ENCODE data around the gene ARL11. TPM values are rescaled to one million over a fixed set of nuclear protein-coding genes. Genes with fewer than 3 reads are reported as not detected.
"Not testable (repeated sequence)": the region's sequence is repeated elsewhere in the genome, so short reads cannot be mapped to it uniquely, and the experiment has no call there.

The ARL11 gene
- total RNA-seq, 1 donor from 2014 or later = not detected

GRCh38 chr13:49586717-49587116 lies 41.6 kb upstream of the ARL11 start:
- no peaks in the 10 kb centered on the region for H3K36me3 ChIP-seq (ENCODE audit: control insufficient read depth, insufficient read depth, low read length)
- H3K27me3 ChIP-seq (ENCODE audit: control insufficient read depth, insufficient read depth, low read length) = no peaks in the 10 kb centered on the region
- no peak for TF ChIP-seq CTCF (IDR thresholded peaks at IDR 0.05; ENCODE audit: insufficient read depth, low read length, poor library complexity, severe bottlenecking)
- no peak for DNase-seq (ENCODE audit: low read depth)
- H3K4me3 ChIP-seq (ENCODE audit: low read depth, low read length) = no peak overlapping the region

GRCh38 chr13:49587311-49587847 lies 40.9 kb upstream of the ARL11 start:
- Histone ChIP-seq H3K36me3 (ENCODE audit: control insufficient read depth, insufficient read depth, low read length) (no peaks in the 10 kb centered on the region), H3K27me3 (ENCODE audit: control insufficient read depth, insufficient read depth, low read length) (no peaks in the 10 kb centered on the region), H3K4me3 (ENCODE audit: low read depth, low read length) (no peak overlapping the region)
- DNase-seq (ENCODE audit: low read depth) = no peak
- TF ChIP-seq CTCF (IDR thresholded peaks at IDR 0.05; ENCODE audit: insufficient read depth, low read length, poor library complexity, severe bottlenecking) = no peak

GRCh38 chr13:49590714-49591113 lies 37.6 kb upstream of the ARL11 start:
- not testable (repeated sequence) for DNase-seq (ENCODE audit: low read depth); H3K4me3 ChIP-seq (ENCODE audit: low read depth, low read length); H3K27me3 ChIP-seq (ENCODE audit: control insufficient read depth, insufficient read depth, low read length); H3K36me3 ChIP-seq (ENCODE audit: control insufficient read depth, insufficient read depth, low read length)

GRCh38 chr13:49593876-49594275 lies 34.4 kb upstream of the ARL11 start:
- H3K27me3 ChIP-seq (ENCODE audit: control insufficient read depth, insufficient read depth, low read length); H3K36me3 ChIP-seq (ENCODE audit: control insufficient read depth, insufficient read depth, low read length); H3K4me3 ChIP-seq (ENCODE audit: low read depth, low read length); DNase-seq (ENCODE audit: low read depth): not testable (repeated sequence)

- no peak for TF ChIP-seq CTCF (IDR thresholded peaks at IDR 0.05; ENCODE audit: insufficient read depth, low read length, poor library complexity, severe bottlenecking)
- Histone ChIP-seq H3K27me3 (ENCODE audit: control insufficient read depth, insufficient read depth, low read length) (no peaks in the 10 kb centered on the region), H3K4me3 (ENCODE audit: low read depth, low read length) (no peak overlapping the region), H3K36me3 (ENCODE audit: control insufficient read depth, insufficient read depth, low read length) (no peaks in the 10 kb centered on the region)
- no peak for DNase-seq (ENCODE audit: low read depth)
These were observed 33.7 kb upstream of the ARL11 start for GRCh38 chr13:49594576-49594975.

GRCh38 chr13:49596221-49596620 lies 32.1 kb upstream of the ARL11 start:
- no peak for TF ChIP-seq CTCF (IDR thresholded peaks at IDR 0.05; ENCODE audit: insufficient read depth, low read length, poor library complexity, severe bottlenecking)
- no peak overlapping the region for H3K4me3 ChIP-seq (ENCODE audit: low read depth, low read length)
- no peaks in the 10 kb centered on the region for H3K36me3 ChIP-seq (ENCODE audit: control insufficient read depth, insufficient read depth, low read length)
- DNase-seq (ENCODE audit: low read depth) = no peak
- H3K27me3 ChIP-seq (ENCODE audit: control insufficient read depth, insufficient read depth, low read length) = no peaks in the 10 kb centered on the region

GRCh38 chr13:49597043-49597641 lies 31.2 kb upstream of the ARL11 start:
- no peak for TF ChIP-seq CTCF (IDR thresholded peaks at IDR 0.05; ENCODE audit: insufficient read depth, low read length, poor library complexity, severe bottlenecking)
- no peak for DNase-seq (ENCODE audit: low read depth)

More at GRCh38 chr13:49597043-49597641, 31.2 kb upstream of the ARL11 start:
- H3K27me3 ChIP-seq (ENCODE audit: control insufficient read depth, insufficient read depth, low read length) = no peaks in the 10 kb centered on the region
- no peaks in the 10 kb centered on the region for H3K36me3 ChIP-seq (ENCODE audit: control insufficient read depth, insufficient read depth, low read length)
- no peak overlapping the region for H3K4me3 ChIP-seq (ENCODE audit: low read depth, low read length)

Data from kidney epithelial cell (primary cell).